ENCODE results near the gene PDCD4.
A peak's percentile ranks its signal among the peaks of the same experiment; 100 is the strongest.

PDCD4 gene

GRCh38 chr10:110919971-110920881 is 48.5 kb downstream of the PDCD4 start:
- no peak for DNase-seq (ENCODE audit: low read depth)

GRCh38 chr10:110923856-110924493 is 52.2 kb downstream of the PDCD4 start:
- DNase-seq (ENCODE audit: low read depth), result no peak

- DNase-seq (ENCODE audit: low read depth), result no peak
Measured at GRCh38 chr10:110927461-110927860, 55.7 kb downstream of the PDCD4 start.

DNA sequence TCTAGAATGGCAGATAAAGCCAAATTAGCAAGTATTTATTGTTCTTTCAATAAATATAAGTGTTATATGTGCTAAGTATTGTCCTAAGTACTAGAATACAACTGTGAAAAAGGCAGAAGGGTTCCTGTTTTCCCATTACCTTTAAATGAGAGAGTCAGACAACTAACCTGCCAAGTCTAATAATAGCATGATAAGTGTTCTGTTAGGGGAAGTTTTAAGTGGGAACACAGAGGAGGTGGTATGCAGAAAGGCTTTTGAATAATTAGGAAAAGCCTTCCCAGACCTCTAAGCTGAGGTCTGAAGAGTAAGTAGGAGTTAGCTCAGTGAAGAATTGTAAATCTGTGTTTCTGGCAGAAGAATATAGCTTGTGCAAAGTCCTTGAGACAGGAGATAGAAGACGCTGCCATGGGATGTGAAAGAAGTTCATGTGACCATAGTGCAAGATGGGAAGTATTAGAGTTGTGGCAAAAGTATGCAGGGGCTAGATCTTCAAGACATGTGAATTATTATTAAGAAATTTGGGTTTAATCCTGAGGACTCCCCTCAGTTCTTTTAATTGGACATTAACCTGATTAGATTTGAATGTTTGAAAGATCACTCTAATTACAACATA is 60.1 kb downstream of the PDCD4 start:
- no peak for DNase-seq (ENCODE audit: low read depth)

DNA sequence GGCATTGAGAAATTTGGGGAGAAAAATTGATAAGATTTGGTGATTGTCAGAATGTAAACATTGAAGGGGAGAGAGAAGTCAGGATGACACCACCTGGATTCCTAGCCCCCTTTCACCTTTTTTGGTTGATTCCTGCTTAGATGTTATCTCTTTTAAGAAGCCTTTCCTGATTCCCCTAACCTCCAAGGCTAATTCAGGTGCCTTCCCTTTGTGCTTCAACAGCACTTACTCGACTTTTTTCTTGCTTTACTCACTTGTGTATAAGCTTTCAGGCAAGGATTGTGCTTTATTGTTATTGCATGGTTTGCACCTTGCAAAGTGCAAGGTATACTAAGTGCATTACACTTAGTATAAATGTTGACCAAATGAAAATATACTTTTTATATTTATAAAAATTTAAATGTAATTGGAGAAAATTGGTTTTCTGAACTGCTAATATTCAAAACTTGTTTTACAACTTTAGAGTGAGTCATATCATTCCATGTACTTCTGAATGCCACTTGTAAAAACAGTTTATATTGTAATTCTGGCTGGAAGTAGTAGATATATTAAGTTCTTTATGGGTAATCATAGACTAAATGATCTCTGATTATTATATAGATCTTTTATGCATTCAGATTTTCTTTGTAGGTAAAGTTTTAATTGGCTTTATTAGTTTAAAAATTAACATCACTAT is 60.9 kb downstream of the PDCD4 start:
- no peak for DNase-seq (ENCODE audit: low read depth)

- no peak for DNase-seq (ENCODE audit: low read depth)
Measured at GRCh38 chr10:110936757-110937156, 65.0 kb downstream of the PDCD4 start.

- DNase-seq (ENCODE audit: low read depth), result no peak
Measured at GRCh38 chr10:110939419-110939818, 67.7 kb downstream of the PDCD4 start.

GRCh38 chr10:110944792-110945396 is 73.2 kb downstream of the PDCD4 start:
- DNase-seq (ENCODE audit: low read depth), result no peak

- DNase-seq (ENCODE audit: low read depth), result no peak
Measured at GRCh38 chr10:110946496-110946895, 74.8 kb downstream of the PDCD4 start.

- DNase-seq (ENCODE audit: low read depth), result peak; percentile 28
Measured at GRCh38 chr10:110947061-110947595, 75.4 kb downstream of the PDCD4 start.

All from non-pigmented ciliary epithelial cell (primary cell).